Measurements from ENCODE around the gene RGS7.

Gene RGS7

DNA sequence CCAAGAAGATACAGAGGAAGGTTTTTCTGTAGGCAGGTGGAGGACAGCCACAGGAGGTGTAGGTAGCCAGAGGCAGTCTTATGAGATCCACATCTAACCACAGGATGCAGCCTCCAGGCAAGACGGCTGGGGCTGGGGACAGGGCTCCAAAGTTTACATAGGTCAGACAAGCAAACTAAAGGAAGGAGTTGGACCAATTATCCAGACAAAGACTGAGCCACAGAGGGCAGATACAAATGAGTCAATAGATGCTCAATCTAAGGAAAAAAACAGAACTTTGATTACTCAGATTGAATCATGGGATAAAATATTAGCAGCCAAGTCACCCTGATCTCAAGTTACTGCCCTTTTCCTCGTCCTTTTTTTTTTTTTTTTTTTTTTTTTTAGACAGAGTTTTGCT lies 91.6 kb downstream of the RGS7 start:
- H2AK5ac ChIP-seq (ENCODE audit: low read depth, low read length): no peak overlapping the region
- no peak overlapping the region for H2BK12ac ChIP-seq (ENCODE audit: low read length)
- no peak overlapping the region for H3K23ac ChIP-seq (ENCODE audit: low read depth, low read length, poor library complexity)
- no peak overlapping the region for H2BK5ac ChIP-seq (ENCODE audit: low read length)
- H3K9me3 ChIP-seq (replicated peaks in 1 of 2; ENCODE audit: control insufficient read depth in 2 of 2, insufficient read depth in 1 of 2, low read depth in 1 of 2, low read length in 2 of 2): no peaks in the 10 kb centered on the region
- H4K8ac ChIP-seq (ENCODE audit: low read depth, low read length): no peak overlapping the region
- H3K36me3 ChIP-seq (replicated peaks in 1 of 2; ENCODE audit: control insufficient read depth in 2 of 2, insufficient read depth in 2 of 2, low read length in 2 of 2): no peaks in the 10 kb centered on the region
- no peak overlapping the region for H3K4ac ChIP-seq (ENCODE audit: low read length)
- no peak overlapping the region for H3K18ac ChIP-seq (ENCODE audit: low read length)
- H4K91ac ChIP-seq (ENCODE audit: low read depth, low read length, poor library complexity): no peak overlapping the region
- no peak overlapping the region for H3K4me2 ChIP-seq (ENCODE audit: insufficient read depth, low read length, poor library complexity, severe bottlenecking)
- H2AFZ ChIP-seq (ENCODE audit: low read length): peak overlapping the region; percentile 11
- DNase-seq (ENCODE audit: low spot score): no peak
- no peaks in the 10 kb centered on the region for H3K4me1 ChIP-seq (ENCODE audit: control insufficient read depth in 2 of 2, insufficient read depth in 1 of 2, low read depth in 1 of 2, low read length in 2 of 2)
- H3K27me3 ChIP-seq (ENCODE audit: control insufficient read depth in 3 of 3, insufficient read depth in 3 of 3, low read depth in 1 of 3, low read length in 3 of 3): no peaks in the 10 kb centered on the region
- H3K79me1 ChIP-seq (ENCODE audit: low read depth, low read length): no peaks in the 10 kb centered on the region
- no peak overlapping the region for H2BK120ac ChIP-seq (ENCODE audit: low read depth, low read length)
- H2BK15ac ChIP-seq (ENCODE audit: low read length): no peak overlapping the region
- no CpG with 5 or more reads among the region's 2 CpGs for WGBS, 2 donors (ENCODE audit: extremely low coverage in 2 of 2, insufficient read length in 2 of 2, insufficient replicate concordance in 1 of 2)
- no peak overlapping the region for H3K4me3 ChIP-seq (ENCODE audit: low read length in 2 of 2)
- no peak overlapping the region for H3K9ac ChIP-seq (ENCODE audit: low read depth, low read length, poor library complexity)
- no peak overlapping the region for H3K14ac ChIP-seq (ENCODE audit: low read length)
- H3K27ac ChIP-seq (replicated peaks; ENCODE audit: low read length): no peak overlapping the region

DNA sequence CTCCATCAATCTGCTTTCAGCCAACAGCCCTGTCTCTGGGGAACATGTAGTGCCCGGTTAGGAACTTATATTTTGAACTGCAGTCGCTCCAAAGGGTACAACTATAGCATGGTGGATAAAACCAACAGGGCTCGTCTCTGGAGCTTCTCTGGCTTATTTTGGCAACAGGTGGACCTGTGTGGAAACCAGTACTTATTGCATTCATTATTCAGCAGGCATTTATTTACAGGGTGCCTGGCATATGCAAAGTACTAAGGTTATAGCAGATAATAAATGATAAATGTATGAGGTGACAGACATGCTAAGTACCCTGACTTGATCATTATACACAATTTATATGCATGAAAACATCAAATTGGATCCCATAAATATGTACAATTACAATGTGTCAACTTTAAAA lies 93.7 kb downstream of the RGS7 start:
- Histone ChIP-seq H3K18ac (ENCODE audit: low read length) (no peak overlapping the region), H3K27ac (replicated peaks; ENCODE audit: low read length) (no peak overlapping the region), H3K9me3 (replicated peaks in 1 of 2; ENCODE audit: control insufficient read depth in 2 of 2, insufficient read depth in 1 of 2, low read depth in 1 of 2, low read length in 2 of 2) (no peaks in the 10 kb centered on the region), H3K23ac (ENCODE audit: low read depth, low read length, poor library complexity) (no peak overlapping the region), H3K4me2 (ENCODE audit: insufficient read depth, low read length, poor library complexity, severe bottlenecking) (no peak overlapping the region), H2AFZ (ENCODE audit: low read length) (no peak overlapping the region), H4K91ac (ENCODE audit: low read depth, low read length, poor library complexity) (no peak overlapping the region), H3K4ac (ENCODE audit: low read length) (no peak overlapping the region), H3K14ac (ENCODE audit: low read length) (no peak overlapping the region), H3K79me1 (ENCODE audit: low read depth, low read length) (no peaks in the 10 kb centered on the region), H3K4me1 (ENCODE audit: control insufficient read depth in 2 of 2, insufficient read depth in 1 of 2, low read depth in 1 of 2, low read length in 2 of 2) (no peaks in the 10 kb centered on the region), H3K36me3 (replicated peaks in 1 of 2; ENCODE audit: control insufficient read depth in 2 of 2, insufficient read depth in 2 of 2, low read length in 2 of 2) (no peaks in the 10 kb centered on the region), H2BK12ac (ENCODE audit: low read length) (no peak overlapping the region), H2BK15ac (ENCODE audit: low read length) (no peak overlapping the region), H2BK5ac (ENCODE audit: low read length) (no peak overlapping the region), H2AK5ac (ENCODE audit: low read depth, low read length) (no peak overlapping the region), H3K27me3 (ENCODE audit: control insufficient read depth in 3 of 3, insufficient read depth in 3 of 3, low read depth in 1 of 3, low read length in 3 of 3) (no peaks in the 10 kb centered on the region), H3K4me3 (ENCODE audit: low read length in 2 of 2) (no peak overlapping the region), H3K9ac (ENCODE audit: low read depth, low read length, poor library complexity) (no peak overlapping the region), H2BK120ac (ENCODE audit: low read depth, low read length) (no peak overlapping the region), H4K8ac (ENCODE audit: low read depth, low read length) (no peak overlapping the region)
- WGBS, 2 donors (ENCODE audit: extremely low coverage in 2 of 2, insufficient read length in 2 of 2, insufficient replicate concordance in 1 of 2): no CpG with 5 or more reads among the region's 3 CpGs
- DNase-seq (ENCODE audit: low spot score): no peak

DNA sequence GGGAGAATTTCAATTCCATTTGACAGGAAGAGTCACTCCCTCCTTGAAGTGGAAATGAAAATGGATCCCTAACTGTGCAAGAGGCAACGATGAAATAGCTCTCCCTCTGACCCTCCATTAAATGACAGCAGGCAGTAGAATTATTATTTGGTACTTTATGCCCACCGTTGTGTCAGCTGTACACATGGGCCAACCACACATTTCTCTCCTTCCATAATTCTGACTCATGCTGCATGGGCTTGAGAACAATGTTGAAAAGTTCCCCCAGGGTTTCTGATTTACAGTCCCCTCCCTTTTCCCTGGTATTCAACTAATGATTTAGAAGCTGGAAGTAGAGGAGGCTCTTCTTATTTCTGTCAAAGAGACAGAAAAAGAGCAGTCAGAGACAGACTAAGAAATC lies 103.5 kb downstream of the RGS7 start:
- no peak overlapping the region for H3K4ac ChIP-seq (ENCODE audit: low read length)
- H3K27ac ChIP-seq (replicated peaks; ENCODE audit: low read length): no peak overlapping the region
- H2BK15ac ChIP-seq (ENCODE audit: low read length): no peak overlapping the region
- H3K9ac ChIP-seq (ENCODE audit: low read depth, low read length, poor library complexity): no peak overlapping the region
- H3K18ac ChIP-seq (ENCODE audit: low read length): no peak overlapping the region
- H4K8ac ChIP-seq (ENCODE audit: low read depth, low read length): no peak overlapping the region
- DNase-seq (ENCODE audit: low spot score): no peak
- no peak overlapping the region for H4K91ac ChIP-seq (ENCODE audit: low read depth, low read length, poor library complexity)
- H3K36me3 ChIP-seq (replicated peaks in 1 of 2; ENCODE audit: control insufficient read depth in 2 of 2, insufficient read depth in 2 of 2, low read length in 2 of 2): no peaks in the 10 kb centered on the region
- no peak overlapping the region for H2AFZ ChIP-seq (ENCODE audit: low read length)
- no peaks in the 10 kb centered on the region for H3K27me3 ChIP-seq (ENCODE audit: control insufficient read depth in 3 of 3, insufficient read depth in 3 of 3, low read depth in 1 of 3, low read length in 3 of 3)
- no peak overlapping the region for H2BK12ac ChIP-seq (ENCODE audit: low read length)
- H3K9me3 ChIP-seq (replicated peaks in 1 of 2; ENCODE audit: control insufficient read depth in 2 of 2, insufficient read depth in 1 of 2, low read depth in 1 of 2, low read length in 2 of 2): no peaks in the 10 kb centered on the region
- H2BK120ac ChIP-seq (ENCODE audit: low read depth, low read length): no peak overlapping the region
- no peaks in the 10 kb centered on the region for H3K4me1 ChIP-seq (ENCODE audit: control insufficient read depth in 2 of 2, insufficient read depth in 1 of 2, low read depth in 1 of 2, low read length in 2 of 2)
- no peak overlapping the region for H3K23ac ChIP-seq (ENCODE audit: low read depth, low read length, poor library complexity)
- H3K79me1 ChIP-seq (ENCODE audit: low read depth, low read length): no peaks in the 10 kb centered on the region
- no CpG with 5 or more reads among the region's 2 CpGs for WGBS, 2 donors (ENCODE audit: extremely low coverage in 2 of 2, insufficient read length in 2 of 2, insufficient replicate concordance in 1 of 2)
- no peak overlapping the region for H2BK5ac ChIP-seq (ENCODE audit: low read length)
- no peak overlapping the region for H3K4me2 ChIP-seq (ENCODE audit: insufficient read depth, low read length, poor library complexity, severe bottlenecking)
- H2AK5ac ChIP-seq (ENCODE audit: low read depth, low read length): no peak overlapping the region
- no peak overlapping the region for H3K4me3 ChIP-seq (ENCODE audit: low read length in 2 of 2)
- no peak overlapping the region for H3K14ac ChIP-seq (ENCODE audit: low read length)

GRCh38 chr1:241250465-241250864 lies 106.5 kb downstream of the RGS7 start:
- Histone ChIP-seq H3K14ac (ENCODE audit: low read length) (no peak overlapping the region), H2AFZ (ENCODE audit: low read length) (no peak overlapping the region), H2BK15ac (ENCODE audit: low read length) (no peak overlapping the region), H3K4ac (ENCODE audit: low read length) (no peak overlapping the region), H4K8ac (ENCODE audit: low read depth, low read length) (no peak overlapping the region), H3K4me2 (ENCODE audit: insufficient read depth, low read length, poor library complexity, severe bottlenecking) (no peak overlapping the region), H3K36me3 (replicated peaks in 1 of 2; ENCODE audit: control insufficient read depth in 2 of 2, insufficient read depth in 2 of 2, low read length in 2 of 2) (no peaks in the 10 kb centered on the region), H3K27ac (replicated peaks; ENCODE audit: low read length) (no peak overlapping the region), H3K4me1 (ENCODE audit: control insufficient read depth in 2 of 2, insufficient read depth in 1 of 2, low read depth in 1 of 2, low read length in 2 of 2) (no peaks in the 10 kb centered on the region), H3K79me1 (ENCODE audit: low read depth, low read length) (no peaks in the 10 kb centered on the region), H2BK12ac (ENCODE audit: low read length) (no peak overlapping the region), H3K9me3 (replicated peaks in 1 of 2; ENCODE audit: control insufficient read depth in 2 of 2, insufficient read depth in 1 of 2, low read depth in 1 of 2, low read length in 2 of 2) (no peaks in the 10 kb centered on the region), H2BK5ac (ENCODE audit: low read length) (no peak overlapping the region), H3K9ac (ENCODE audit: low read depth, low read length, poor library complexity) (no peak overlapping the region), H3K18ac (ENCODE audit: low read length) (no peak overlapping the region), H2BK120ac (ENCODE audit: low read depth, low read length) (no peak overlapping the region), H4K91ac (ENCODE audit: low read depth, low read length, poor library complexity) (no peak overlapping the region), H3K27me3 (ENCODE audit: control insufficient read depth in 3 of 3, insufficient read depth in 3 of 3, low read depth in 1 of 3, low read length in 3 of 3) (no peaks in the 10 kb centered on the region), H2AK5ac (ENCODE audit: low read depth, low read length) (no peak overlapping the region), H3K23ac (ENCODE audit: low read depth, low read length, poor library complexity) (no peak overlapping the region), H3K4me3 (ENCODE audit: low read length in 2 of 2) (no peak overlapping the region)
- no peak for DNase-seq (ENCODE audit: low spot score)
- no CpG with 5 or more reads among the region's 1 CpG for WGBS, 2 donors (ENCODE audit: extremely low coverage in 2 of 2, insufficient read length in 2 of 2, insufficient replicate concordance in 1 of 2)
